Gastrocnemius medialis (tissue), 4 donors: ENCODE measurements around the gene TEAD4.

Source experiments
- CTCF ChIP-seq, 5 experiments: fragments of 450-650 bp in 3 of 5; fragments of 200-600 bp in 2 of 5; sonication (generic) in 2 of 5; IDR thresholded peaks in 4 of 5; conservative IDR thresholded peaks in 1 of 5; 1 replicate in 4 of 5; 2 replicates in 1 of 5; pipeline ENCODE4 v1.5.1; 2016 to 2019; ENCODE audit warnings: antibody characterized with exemption in 5 of 5, mild to moderate bottlenecking in 3 of 5, moderate library complexity in 3 of 5
- POLR2A ChIP-seq, 2 donors: fragments of 450-650 bp; IDR thresholded peaks; one replicate each; pipeline ENCODE4 v1.6.1; 2017; ENCODE audit warnings: antibody characterized with exemption in 2 of 2, mild to moderate bottlenecking in 2 of 2, moderate library complexity in 2 of 2

GRCh38 chr12:3040026-3040656, 80.9 kb downstream of the TEAD4 start:
- TF ChIP-seq CTCF (IDR thresholded peaks at IDR 0.05 in 4 of 5, conservative IDR thresholded peaks at IDR 0.05 in 1 of 5) (no peak), POLR2A (IDR thresholded peaks at IDR 0.05) (no peak)
